MM.1S (cell line): ENCODE data around the gene IPO11.

Experiments
- DNase-seq: peaks from one replicate; pipeline ENCODE4 v3.0.0-alpha.2; 2015
- H2AFZ ChIP-seq: fragments of 300-600 bp; sonication (generic); 2 replicates; pipeline ENCODE4 v1.6.0; 2016; ENCODE audit warnings: antibody characterized with exemption, low read length
- H3F3A ChIP-seq: fragments of 300-600 bp; sonication (generic); 2 replicates; pipeline ENCODE4 v1.6.1; 2016; ENCODE audit warnings: mild to moderate bottlenecking, antibody characterized with exemption, low read length, moderate library complexity, mixed read lengths; ENCODE audit not compliant: insufficient read depth
- H3K27ac ChIP-seq: fragments of 300-600 bp; sonication (generic); 2 replicates; pipeline ENCODE4 v1.5.1; 2016; ENCODE audit warnings: mild to moderate bottlenecking, low read length
- H3K27me3 ChIP-seq: fragments of 300-600 bp; sonication (generic); replicated peaks from 2 replicates; pipeline ENCODE4 v1.6.0; 2016; ENCODE audit warnings: low read length; ENCODE audit not compliant: insufficient read depth
- H3K36me3 ChIP-seq: fragments of 300-600 bp; sonication (generic); replicated peaks from 2 replicates; pipeline ENCODE4 v1.6.1; 2016; ENCODE audit warnings: mild to moderate bottlenecking, low read length, mixed read lengths; ENCODE audit not compliant: insufficient read depth
- H3K4me1 ChIP-seq: fragments of 300-600 bp; sonication (generic); 2 replicates; pipeline ENCODE4 v1.6.1; 2016; ENCODE audit warnings: low read length, mixed read lengths
- H3K4me2 ChIP-seq: fragments of 300-600 bp; sonication (generic); 2 replicates; pipeline ENCODE4 v1.6.0; 2016; ENCODE audit warnings: low read depth, low read length
- H3K4me3 ChIP-seq: fragments of 300-600 bp; sonication (generic); 2 replicates; pipeline ENCODE4 v1.5.1; 2016; ENCODE audit warnings: low read length, mixed read lengths
- H3K79me2 ChIP-seq: fragments of 300-600 bp; sonication (generic); 2 replicates; pipeline ENCODE4 v1.6.1; 2016; ENCODE audit warnings: mixed run types, low read length, mixed read lengths
- H3K9ac ChIP-seq: fragments of 300-600 bp; sonication (generic); 2 replicates; pipeline ENCODE4 v1.6.1; 2016; ENCODE audit warnings: low read length, mixed read lengths
- H3K9me2 ChIP-seq: fragments of 300-600 bp; sonication (generic); replicated peaks from 2 replicates; pipeline ENCODE4 v1.6.1; 2016; ENCODE audit warnings: mild to moderate bottlenecking, low read length, mixed read lengths; ENCODE audit not compliant: insufficient read depth
- H3K9me3 ChIP-seq: fragments of 300-600 bp; sonication (generic); replicated peaks from 2 replicates; pipeline ENCODE4 v1.6.1; 2016; ENCODE audit warnings: mild to moderate bottlenecking, low read length, mixed read lengths; ENCODE audit not compliant: insufficient read depth
- H4K20me1 ChIP-seq: fragments of 300-600 bp; sonication (generic); 2 replicates; pipeline ENCODE4 v1.6.1; 2016; ENCODE audit warnings: mild to moderate bottlenecking, low read length, moderate library complexity, mixed read lengths; ENCODE audit not compliant: insufficient read depth
- EZH2 ChIP-seq: fragments of 300-600 bp; sonication (generic); optimal IDR thresholded peaks from 2 replicates; pipeline ENCODE3; 2017; ENCODE audit warnings: low read depth, mild to moderate bottlenecking, antibody characterized with exemption, low read length, mixed read lengths
- EZH2phosphoT487 ChIP-seq: fragments of 300-600 bp; sonication (generic); IDR thresholded peaks from 2 replicates; pipeline ENCODE4 v1.6.1; 2018; ENCODE audit warnings: antibody characterized with exemption, low read length
- TF ChIP-seq, protein P1 (sequence below): fragments of 300-600 bp; sonication (generic); IDR thresholded peaks from 2 replicates; pipeline ENCODE4 v1.5.1; 2016; ENCODE audit warnings: antibody characterized with exemption, low read length, mixed read lengths

The IPO11 gene

DNA sequence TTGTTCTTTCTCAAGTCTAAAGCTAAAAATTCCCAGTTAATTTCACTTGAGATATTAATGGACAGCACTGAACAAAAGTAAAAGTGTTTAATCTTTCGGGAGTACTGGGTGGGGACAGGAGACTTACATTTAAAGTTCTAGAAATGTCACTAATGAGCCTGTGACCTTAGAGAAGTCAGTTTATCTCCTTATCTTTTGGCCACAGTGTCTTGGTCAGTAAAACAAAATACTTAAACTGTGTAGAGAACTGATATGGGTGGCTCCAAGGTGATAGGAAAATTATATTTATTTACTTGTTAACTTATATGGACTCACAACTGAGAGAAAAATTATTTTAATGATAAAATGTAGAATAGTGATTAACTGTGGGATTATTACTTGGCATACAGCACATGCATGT, 8.9 kb downstream of the IPO11 start:
- Histone ChIP-seq H3K9me2 (no peaks in the 10 kb centered on the region), H3K9me3 (no peaks in the 10 kb centered on the region), H3K27ac (no peak overlapping the region), H4K20me1 (no peaks in the 10 kb centered on the region; the same call in 1 of the 2 replicates), H3K36me3 (no peaks in the 10 kb centered on the region), H2AFZ (no peak overlapping the region), H3K9ac (no peak overlapping the region), H3K4me3 (no peak overlapping the region), H3K4me2 (no peak overlapping the region), H3F3A (0 out of 2 replicates have a peak, but pooled peaks cover 6% of the 10 kb centered on the region), H3K4me1 (no peaks in the 10 kb centered on the region), H3K79me2 (peaks cover 99% of the 10 kb centered on the region), H3K27me3 (no peaks in the 10 kb centered on the region)
- TF ChIP-seq EZH2 (no peak), EZH2phosphoT487 (no peak)
- TF ChIP-seq, protein P1, sequence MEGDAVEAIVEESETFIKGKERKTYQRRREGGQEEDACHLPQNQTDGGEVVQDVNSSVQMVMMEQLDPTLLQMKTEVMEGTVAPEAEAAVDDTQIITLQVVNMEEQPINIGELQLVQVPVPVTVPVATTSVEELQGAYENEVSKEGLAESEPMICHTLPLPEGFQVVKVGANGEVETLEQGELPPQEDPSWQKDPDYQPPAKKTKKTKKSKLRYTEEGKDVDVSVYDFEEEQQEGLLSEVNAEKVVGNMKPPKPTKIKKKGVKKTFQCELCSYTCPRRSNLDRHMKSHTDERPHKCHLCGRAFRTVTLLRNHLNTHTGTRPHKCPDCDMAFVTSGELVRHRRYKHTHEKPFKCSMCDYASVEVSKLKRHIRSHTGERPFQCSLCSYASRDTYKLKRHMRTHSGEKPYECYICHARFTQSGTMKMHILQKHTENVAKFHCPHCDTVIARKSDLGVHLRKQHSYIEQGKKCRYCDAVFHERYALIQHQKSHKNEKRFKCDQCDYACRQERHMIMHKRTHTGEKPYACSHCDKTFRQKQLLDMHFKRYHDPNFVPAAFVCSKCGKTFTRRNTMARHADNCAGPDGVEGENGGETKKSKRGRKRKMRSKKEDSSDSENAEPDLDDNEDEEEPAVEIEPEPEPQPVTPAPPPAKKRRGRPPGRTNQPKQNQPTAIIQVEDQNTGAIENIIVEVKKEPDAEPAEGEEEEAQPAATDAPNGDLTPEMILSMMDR, result no peak
- DNase-seq, result no peak

DNA sequence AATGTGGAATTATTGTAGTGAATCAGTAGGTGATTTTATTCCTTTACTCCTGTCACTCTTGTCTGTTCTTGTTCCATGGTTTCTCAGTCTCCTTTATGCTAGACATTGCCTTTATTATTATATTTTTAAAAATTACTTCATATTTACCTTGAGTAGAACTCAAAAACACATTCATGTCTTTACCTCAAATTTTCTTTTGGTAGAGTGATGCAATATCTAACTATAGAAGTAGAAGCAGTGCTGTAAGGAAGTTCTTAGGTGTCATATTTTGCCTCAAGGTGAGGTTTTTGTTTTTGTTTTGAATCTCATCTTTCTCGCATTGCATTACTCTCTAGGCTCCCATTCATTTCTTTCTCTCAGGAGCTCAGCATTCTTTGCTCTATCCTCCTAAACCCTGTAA, 12.2 kb downstream of the IPO11 start:
- Histone ChIP-seq H3F3A (0 out of 2 replicates have a peak, but pooled peaks cover 6% of the 10 kb centered on the region), H3K9ac (no peak overlapping the region), H3K9me2 (no peaks in the 10 kb centered on the region), H3K36me3 (no peaks in the 10 kb centered on the region), H3K4me2 (no peak overlapping the region), H3K27ac (no peak overlapping the region), H4K20me1 (no peaks in the 10 kb centered on the region; the same call in 1 of the 2 replicates), H2AFZ (no peak overlapping the region), H3K79me2 (peaks cover 96% of the 10 kb centered on the region), H3K9me3 (no peaks in the 10 kb centered on the region), H3K4me1 (no peaks in the 10 kb centered on the region), H3K4me3 (no peak overlapping the region), H3K27me3 (no peaks in the 10 kb centered on the region)
- DNase-seq, result no peak
- TF ChIP-seq EZH2phosphoT487, result no peak
- TF ChIP-seq EZH2, result no peak
- TF ChIP-seq, protein P1, result no peak

DNA sequence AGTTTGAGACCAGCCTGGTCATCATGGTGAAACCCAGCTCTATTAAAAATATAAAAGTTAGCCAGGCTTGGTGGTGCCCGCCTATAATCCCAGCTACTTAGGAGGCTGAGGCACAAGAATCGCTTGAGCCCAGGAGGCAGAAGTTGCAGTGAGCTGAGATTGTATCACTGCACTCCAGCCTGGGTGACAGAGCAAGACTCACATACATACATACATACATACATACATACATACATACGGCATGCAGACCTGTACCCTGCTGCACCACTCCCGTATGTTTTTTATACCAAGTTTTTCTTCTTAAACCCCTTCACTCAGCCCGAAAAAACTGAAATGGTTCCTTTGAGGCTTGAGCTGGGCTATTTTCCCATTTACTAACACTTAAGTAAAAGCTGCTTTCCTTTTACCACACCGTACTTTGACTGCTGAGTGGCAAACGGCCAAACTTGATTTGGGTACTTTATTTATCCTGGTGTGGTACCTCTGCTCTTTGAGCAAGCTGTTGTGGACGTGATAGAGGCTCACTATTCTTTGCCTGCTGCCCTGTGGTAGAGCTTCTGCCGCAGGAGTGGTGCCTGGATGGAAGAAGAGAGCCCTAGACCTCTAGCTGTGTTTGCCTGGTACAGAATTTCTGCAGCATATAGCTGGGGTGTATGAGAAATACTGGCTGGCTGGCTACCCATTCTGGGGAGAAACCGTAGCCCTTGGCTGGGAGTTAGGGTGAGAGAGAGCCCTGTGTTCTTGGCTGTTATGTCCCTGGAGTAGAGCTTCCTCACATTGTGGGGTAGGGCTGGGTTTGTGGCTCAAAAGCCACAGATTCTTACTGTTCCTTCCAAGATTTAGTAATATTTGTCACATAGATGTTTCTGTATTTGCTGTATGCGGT, 19.4 kb downstream of the IPO11 start:
- Histone ChIP-seq H3K4me1 (no peaks in the 10 kb centered on the region), H3K36me3 (no peaks in the 10 kb centered on the region), H3K4me3 (no peak overlapping the region), H3K79me2 (peaks cover 94% of the 10 kb centered on the region), H3F3A (no peaks in the 10 kb centered on the region), H2AFZ (no peak overlapping the region), H4K20me1 (no peaks in the 10 kb centered on the region), H3K4me2 (no peak overlapping the region), H3K9ac (no peak overlapping the region), H3K9me2 (no peaks in the 10 kb centered on the region), H3K27ac (no peak overlapping the region), H3K27me3 (no peaks in the 10 kb centered on the region), H3K9me3 (no peaks in the 10 kb centered on the region)
- no peak for DNase-seq
- TF ChIP-seq EZH2 (no peak), EZH2phosphoT487 (no peak)
- TF ChIP-seq, protein P1, result no peak
